ENCODE measurements around the gene LRPAP1. TPM values are rescaled to one million over a fixed set of nuclear protein-coding genes. Genes with fewer than 3 reads are reported as not detected.

Gene LRPAP1
- total and polyA plus RNA-seq, 10 of the 15 experiments (the other 5 are each of a cell fraction or from before 2014, with no cell fraction given) = 1.0 to 100 (median 51.1) TPM

- TF ChIP-seq NKRF (conservative IDR thresholded peaks at IDR 0.05) (no peak), PML (IDR thresholded peaks at IDR 0.05; ENCODE audit: low read length) (no peak), STAT3 (IDR thresholded peaks at IDR 0.05; ENCODE audit: low read depth, low read length) (no peak), BCL11A (IDR thresholded peaks at IDR 0.05; ENCODE audit: low read depth, low read length) (no peak), NFYA (IDR thresholded peaks at IDR 0.05; ENCODE audit: borderline replicate concordance, low read depth, low read length) (no peak), RCOR1 (conservative IDR thresholded peaks at IDR 0.05; ENCODE audit: low read depth, low read length) (no peak), EZH2 (IDR thresholded peaks at IDR 0.05; ENCODE audit: borderline replicate concordance, control insufficient read depth, low read depth, low read length) (no peak), HDGF (IDR thresholded peaks at IDR 0.05) (no peak)
Observed at GRCh38 chr4:3529363-3529762, 2.9 kb downstream of the LRPAP1 start (continued).

- 90% methylated on average over 27 of the region's 27 CpGs for WGBS (ENCODE audit: insufficient coverage, insufficient replicate concordance, low lambda C conversion rate, missing lambda C conversion rate)
- H3K79me2 ChIP-seq (ENCODE audit: control insufficient read depth, insufficient read depth, low read length) = peaks cover 18% of the 10 kb centered on the region
- no peak overlapping the region for H3K27ac ChIP-seq (ENCODE audit: control insufficient read depth, insufficient read depth)
- BruUV-seq (replicated peaks) = no TSS peak
- H2AFZ ChIP-seq (ENCODE audit: control insufficient read depth, low read depth, low read length) = no peak overlapping the region
- no peak overlapping the region for H3K9ac ChIP-seq (ENCODE audit: control insufficient read depth, insufficient read depth, low read length)
- ChIA-PET SMC1A (ENCODE audit: uncharacterized antibody, unreplicated experiment) (no interaction called here), POLR2A (no interaction called here), RAD21 (ENCODE audit: unreplicated experiment) (no interaction called here), CTCF (no interaction called here)
- FAIRE-seq (no peak), DNase-seq (ENCODE audit: low read depth, low spot score) (no peak), ATAC-seq (no peak)
- no peak overlapping the region for H3K4me3 ChIP-seq
- peaks cover 3 to 7% of the 10 kb centered on the region in 2 experiments; a peak in 3 of 4 replicates for H3K36me3 ChIP-seq (ENCODE audit: control insufficient read depth in 2 of 2, insufficient read depth in 2 of 2, low read length in 1 of 2)
- no peaks in the 10 kb centered on the region for H3K27me3 ChIP-seq (replicated peaks in 1 of 2; ENCODE audit: control insufficient read depth in 2 of 2, insufficient read depth in 2 of 2, low read length in 1 of 2)
- in situ Hi-C loops (cut with MboI) = no loop called here
- TF ChIP-seq POLR2A (IDR thresholded peaks at IDR 0.05; ENCODE audit: low read depth, low read length) = peak; percentile 40; the same call in 1 of the 2 replicates
- TF ChIP-seq SMAD1 (IDR thresholded peaks at IDR 0.05; ENCODE audit: low read depth, partially characterized antibody) = no peak
- H3K4me1 ChIP-seq (ENCODE audit: control insufficient read depth, insufficient read depth, low read length) = peaks cover 13% of the 10 kb centered on the region
- H3K4me2 ChIP-seq (ENCODE audit: control insufficient read depth, insufficient read depth) = no peak overlapping the region
- peaks cover 4% of the 10 kb centered on the region; the same call in 1 of the 2 replicates for H4K20me1 ChIP-seq (ENCODE audit: control insufficient read depth, insufficient read depth)
- no peaks in the 10 kb centered on the region for H3K9me3 ChIP-seq (replicated peaks; ENCODE audit: control insufficient read depth, insufficient read depth, low read length)
- intact Hi-C loops (cut with micrococcal nuclease; ENCODE audit: unreplicated experiment) = no loop called here
Observed at GRCh38 chr4:3527914-3528876, 4.0 kb downstream of the LRPAP1 start.

Measured in GM12878 (cell line).